Astrocyte (in vitro differentiated cells and primary cell): Measurements from ENCODE around the gene ADGRA1. TPM values are rescaled to one million over a fixed set of nuclear protein-coding genes. Genes with fewer than 3 reads are reported as not detected.

Experiments used
- DNase-seq: peaks from one replicate; pipeline ENCODE4 v3.0.0-alpha.2; 2010; ENCODE audit warnings: low read depth
- FAIRE-seq: peaks from 2 replicates; lab custom pipeline; 2011; peaks lifted over from hg19 to GRCh38; lab: Jason Lieb, UNC
- H2AFZ ChIP-seq: 2 replicates; pipeline ENCODE4 v1.6.0; 2012; ENCODE audit warnings: low read depth, low read length, inconsistent platforms
- H3K27ac ChIP-seq: 2 replicates; pipeline ENCODE4 v1.5.1; 2011; ENCODE audit warnings: low read depth, low read length, inconsistent platforms
- H3K27me3 ChIP-seq: 2 replicates; pipeline ENCODE4 v1.6.0; 2011; ENCODE audit warnings: low read length, inconsistent platforms; ENCODE audit not compliant: insufficient read depth
- H3K36me3 ChIP-seq: 2 replicates; pipeline ENCODE4 v1.5.1; 2011; ENCODE audit warnings: low read length, inconsistent platforms; ENCODE audit not compliant: insufficient read depth
- H3K4me1 ChIP-seq: 2 replicates; pipeline ENCODE4 v1.5.1; 2011; ENCODE audit warnings: low read length, inconsistent platforms; ENCODE audit not compliant: insufficient read depth
- H3K4me2 ChIP-seq: 2 replicates; pipeline ENCODE4 v1.6.0; 2012; ENCODE audit warnings: low read length, inconsistent platforms
- H3K4me3 ChIP-seq: 2 replicates; pipeline ENCODE4 v1.5.1; 2011; ENCODE audit warnings: low read depth, mild to moderate bottlenecking, low read length, inconsistent platforms; ENCODE audit not compliant: insufficient read depth
- H3K79me2 ChIP-seq: 2 replicates; pipeline ENCODE4 v1.6.0; 2012; ENCODE audit warnings: mild to moderate bottlenecking, low read length, inconsistent platforms; ENCODE audit not compliant: insufficient read depth
- H3K9ac ChIP-seq: 2 replicates; pipeline ENCODE4 v1.6.0; 2012; ENCODE audit warnings: mild to moderate bottlenecking, low read length, inconsistent platforms
- H3K9me3 ChIP-seq: 2 replicates; pipeline ENCODE4 v1.5.1; 2012; ENCODE audit warnings: low read depth, mild to moderate bottlenecking, low read length, inconsistent platforms; ENCODE audit not compliant: insufficient read depth
- H4K20me1 ChIP-seq: 2 replicates; pipeline ENCODE4 v1.6.0; 2012; ENCODE audit warnings: low read length, inconsistent platforms; ENCODE audit not compliant: insufficient read depth
- H3K27ac Mint-ChIP-seq: one replicate; pipeline ENCODE4 v1.8.0; 2021; ENCODE audit warnings: mild to moderate bottlenecking, mixed read lengths; ENCODE audit not compliant: unreplicated experiment
- H3K27me3 Mint-ChIP-seq: one replicate; pipeline ENCODE4 v1.8.0; 2021; ENCODE audit warnings: low read depth, mixed read lengths; ENCODE audit not compliant: unreplicated experiment
- H3K36me3 Mint-ChIP-seq: one replicate; pipeline ENCODE4 v1.8.0; 2021; ENCODE audit warnings: low read depth, mixed read lengths; ENCODE audit not compliant: unreplicated experiment
- H3K4me1 Mint-ChIP-seq: one replicate; pipeline ENCODE4 v1.8.0; 2021; ENCODE audit warnings: low read depth, mixed read lengths; ENCODE audit not compliant: unreplicated experiment
- H3K4me3 Mint-ChIP-seq: one replicate; pipeline ENCODE4 v1.8.0; 2021; ENCODE audit warnings: mild to moderate bottlenecking, moderate library complexity, mixed read lengths; ENCODE audit not compliant: unreplicated experiment
- H3K9me3 Mint-ChIP-seq: one replicate; pipeline ENCODE4 v1.8.0; 2021; ENCODE audit warnings: mild to moderate bottlenecking, mixed read lengths; ENCODE audit not compliant: unreplicated experiment
- EZH2 ChIP-seq: IDR thresholded peaks from 2 replicates; pipeline ENCODE4 v1.6.1; 2012; ENCODE audit warnings: mild to moderate bottlenecking, low read length, inconsistent platforms; ENCODE audit not compliant: insufficient read depth
- total RNA-seq: library from RNA; stranded (reverse); gene quantifications from 2 replicates; pipeline ENCODE4 v1.2.1, GENCODE V29; 2021
- TF ChIP-seq, protein P1 (sequence below): IDR thresholded peaks from 2 replicates; pipeline ENCODE4 v1.5.1; 2011; ENCODE audit warnings: low read depth, mild to moderate bottlenecking, inconsistent platforms, low read length, moderate library complexity; ENCODE audit not compliant: insufficient read depth

Gene ADGRA1
- total RNA-seq, 1 donor from 2014 or later = not detected

DNA sequence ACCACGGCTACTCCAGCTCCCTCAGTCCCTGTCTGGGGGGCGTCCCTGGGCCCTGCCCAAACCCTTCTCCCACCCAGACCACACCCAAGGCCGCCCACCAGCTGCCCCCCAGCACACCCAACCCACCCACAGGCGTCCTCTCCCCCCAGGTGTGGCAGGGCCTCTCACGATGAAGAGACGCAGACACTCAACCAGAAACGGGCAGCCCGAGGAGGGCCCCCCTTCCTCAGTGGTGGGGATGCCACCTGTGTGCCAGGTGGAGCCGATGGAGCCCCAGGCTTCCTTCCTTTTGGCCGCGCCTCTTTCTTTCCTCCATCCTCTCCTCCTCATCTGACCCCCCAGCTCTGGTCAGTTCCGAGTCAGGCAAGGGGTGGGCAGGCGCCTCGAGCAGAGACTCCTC is 28.7 kb downstream of the ADGRA1 start:
- H3K4me1 ChIP-seq = no peaks in the 10 kb centered on the region
- FAIRE-seq (no peak), DNase-seq (no peak)
- TF ChIP-seq EZH2 = no peak
- TF ChIP-seq, protein P1, sequence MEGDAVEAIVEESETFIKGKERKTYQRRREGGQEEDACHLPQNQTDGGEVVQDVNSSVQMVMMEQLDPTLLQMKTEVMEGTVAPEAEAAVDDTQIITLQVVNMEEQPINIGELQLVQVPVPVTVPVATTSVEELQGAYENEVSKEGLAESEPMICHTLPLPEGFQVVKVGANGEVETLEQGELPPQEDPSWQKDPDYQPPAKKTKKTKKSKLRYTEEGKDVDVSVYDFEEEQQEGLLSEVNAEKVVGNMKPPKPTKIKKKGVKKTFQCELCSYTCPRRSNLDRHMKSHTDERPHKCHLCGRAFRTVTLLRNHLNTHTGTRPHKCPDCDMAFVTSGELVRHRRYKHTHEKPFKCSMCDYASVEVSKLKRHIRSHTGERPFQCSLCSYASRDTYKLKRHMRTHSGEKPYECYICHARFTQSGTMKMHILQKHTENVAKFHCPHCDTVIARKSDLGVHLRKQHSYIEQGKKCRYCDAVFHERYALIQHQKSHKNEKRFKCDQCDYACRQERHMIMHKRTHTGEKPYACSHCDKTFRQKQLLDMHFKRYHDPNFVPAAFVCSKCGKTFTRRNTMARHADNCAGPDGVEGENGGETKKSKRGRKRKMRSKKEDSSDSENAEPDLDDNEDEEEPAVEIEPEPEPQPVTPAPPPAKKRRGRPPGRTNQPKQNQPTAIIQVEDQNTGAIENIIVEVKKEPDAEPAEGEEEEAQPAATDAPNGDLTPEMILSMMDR = no peak
- no peak overlapping the region for H3K27ac ChIP-seq
- H3K36me3 ChIP-seq = no peaks in the 10 kb centered on the region
- Mint-ChIP-seq H3K4me3 (no peak overlapping the region), H3K27me3 (peaks cover 24% of the 10 kb centered on the region), H3K4me1 (no peaks in the 10 kb centered on the region), H3K27ac (no peak overlapping the region), H3K9me3 (peaks cover 16% of the 10 kb centered on the region), H3K36me3 (no peaks in the 10 kb centered on the region)
- H4K20me1 ChIP-seq = no peaks in the 10 kb centered on the region
- H3K9ac ChIP-seq = no peak overlapping the region
- H2AFZ ChIP-seq = no peak overlapping the region
- no peak overlapping the region for H3K4me3 ChIP-seq
- no peaks in the 10 kb centered on the region for H3K79me2 ChIP-seq
- no peak overlapping the region for H3K4me2 ChIP-seq
- peaks cover 11% of the 10 kb centered on the region for H3K9me3 ChIP-seq
- no peaks in the 10 kb centered on the region for H3K27me3 ChIP-seq

DNA sequence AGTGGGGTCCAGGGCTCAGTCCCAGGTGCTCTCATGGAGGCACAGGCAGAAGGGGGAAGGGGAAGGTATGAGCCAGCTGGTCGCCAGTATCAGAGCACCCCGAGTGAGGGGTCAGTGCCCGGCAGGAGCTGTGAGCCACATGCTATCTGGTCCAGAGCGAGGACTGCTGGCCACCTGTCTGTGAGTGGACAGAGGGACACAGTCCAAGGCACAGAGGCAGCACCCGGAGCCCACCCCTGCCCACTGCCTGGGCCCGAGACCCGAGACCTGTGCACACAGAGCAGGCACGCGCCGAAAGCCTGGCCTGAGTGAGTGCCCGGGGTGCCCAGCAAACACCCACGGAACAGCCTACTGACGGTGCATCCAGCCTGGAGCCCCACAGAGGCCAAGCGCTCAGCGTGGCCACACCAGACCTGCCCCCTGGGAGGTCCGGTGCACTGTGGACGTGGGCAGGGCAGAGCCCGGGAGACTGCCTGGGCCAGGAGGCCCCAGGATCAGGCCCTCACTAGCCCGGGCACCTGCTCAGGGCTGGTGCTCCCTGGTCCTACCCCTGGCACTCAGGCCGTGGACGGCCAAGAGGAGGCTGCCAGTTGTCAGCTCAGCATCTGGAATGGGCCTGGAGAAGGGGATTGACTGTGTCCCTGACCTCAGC is 29.4 kb downstream of the ADGRA1 start:
- Mint-ChIP-seq H3K27me3 (peaks cover 24% of the 10 kb centered on the region), H3K4me3 (no peak overlapping the region), H3K36me3 (no peaks in the 10 kb centered on the region), H3K9me3 (peaks cover 16% of the 10 kb centered on the region), H3K27ac (no peak overlapping the region), H3K4me1 (no peaks in the 10 kb centered on the region)
- FAIRE-seq (no peak), DNase-seq (no peak)
- no peaks in the 10 kb centered on the region for H3K36me3 ChIP-seq
- H3K4me1 ChIP-seq = no peaks in the 10 kb centered on the region
- TF ChIP-seq, protein P1 = no peak
- TF ChIP-seq EZH2 = no peak
- no peaks in the 10 kb centered on the region for H3K27me3 ChIP-seq
- H3K79me2 ChIP-seq = no peaks in the 10 kb centered on the region
- H2AFZ ChIP-seq = no peak overlapping the region
- no peak overlapping the region for H3K4me2 ChIP-seq
- H4K20me1 ChIP-seq = no peaks in the 10 kb centered on the region
- no peak overlapping the region for H3K4me3 ChIP-seq
- H3K9ac ChIP-seq = no peak overlapping the region
- H3K9me3 ChIP-seq = peaks cover 11% of the 10 kb centered on the region
- H3K27ac ChIP-seq = no peak overlapping the region

DNA sequence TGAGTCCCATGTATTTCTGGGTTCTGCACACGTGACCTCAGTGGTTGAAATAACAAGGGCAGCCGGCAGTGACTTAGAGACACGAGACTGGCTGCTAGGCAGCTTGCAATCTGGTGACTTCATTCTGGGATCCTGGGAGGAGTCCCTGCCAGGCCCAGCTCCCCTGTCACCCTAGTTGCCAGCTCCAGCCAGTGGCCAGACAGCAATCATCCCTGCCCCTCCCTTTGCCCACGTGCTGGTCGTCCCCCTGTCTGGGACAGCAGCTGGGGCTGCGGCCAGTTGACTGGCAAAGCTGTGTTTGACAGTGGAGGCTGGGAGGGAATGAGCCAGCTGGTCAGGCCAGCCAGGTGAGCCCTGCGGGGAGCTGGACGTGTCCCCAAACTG is 30.0 kb downstream of the ADGRA1 start:
- Histone ChIP-seq H3K36me3 (no peaks in the 10 kb centered on the region), H3K9me3 (peaks cover 11% of the 10 kb centered on the region), H2AFZ (no peak overlapping the region), H3K4me3 (no peak overlapping the region), H3K4me1 (no peaks in the 10 kb centered on the region), H3K27ac (no peak overlapping the region), H4K20me1 (no peaks in the 10 kb centered on the region), H3K9ac (no peak overlapping the region), H3K4me2 (no peak overlapping the region), H3K27me3 (no peaks in the 10 kb centered on the region), H3K79me2 (no peaks in the 10 kb centered on the region)
- Mint-ChIP-seq H3K4me3 (no peak overlapping the region), H3K36me3 (no peaks in the 10 kb centered on the region), H3K9me3 (peaks cover 16% of the 10 kb centered on the region), H3K27ac (no peak overlapping the region), H3K4me1 (no peaks in the 10 kb centered on the region), H3K27me3 (peaks cover 25% of the 10 kb centered on the region)
- no peak for FAIRE-seq
- no peak for DNase-seq
- no peak for TF ChIP-seq EZH2
- TF ChIP-seq, protein P1 = no peak
